T-helper 1 cell (primary cell): ENCODE results near the gene CTU2.

Experiments
- DNase-seq, 5 donors: peaks; one replicate each; pipeline ENCODE4 v3.0.0-alpha.2; 2012 to 2020

CTU2 gene

GRCh38 chr16:88730632-88731607 lies 24.6 kb downstream of the CTU2 start:
- DNase-seq: no peak

GRCh38 chr16:88731699-88732098 lies 25.4 kb downstream of the CTU2 start:
- DNase-seq: no peak

GRCh38 chr16:88732172-88732960 lies 26.1 kb downstream of the CTU2 start:
- DNase-seq: no peak

GRCh38 chr16:88732961-88733294 lies 26.6 kb downstream of the CTU2 start:
- no peak for DNase-seq

GRCh38 chr16:88733630-88734360 lies 27.5 kb downstream of the CTU2 start:
- no peak for DNase-seq

- no peak for DNase-seq
Observed at GRCh38 chr16:88734361-88734728, 28.0 kb downstream of the CTU2 start.

- DNase-seq: no peak
Observed at GRCh38 chr16:88735121-88735520, 28.8 kb downstream of the CTU2 start.

GRCh38 chr16:88735616-88736015 lies 29.3 kb downstream of the CTU2 start:
- DNase-seq: no peak

GRCh38 chr16:88736088-88736487 lies 29.8 kb downstream of the CTU2 start:
- no peak for DNase-seq

- DNase-seq: no peak
Observed at GRCh38 chr16:88736496-88736895, 30.2 kb downstream of the CTU2 start.

GRCh38 chr16:88737298-88738150 lies 31.2 kb downstream of the CTU2 start:
- DNase-seq: peak; percentile 51 to 81 (median 78)

GRCh38 chr16:88738151-88739084 lies 32.1 kb downstream of the CTU2 start:
- DNase-seq: no peak

GRCh38 chr16:88739139-88739976 lies 33.1 kb downstream of the CTU2 start:
- DNase-seq: no peak

- DNase-seq: no peak
Observed at GRCh38 chr16:88739977-88740726, 33.8 kb downstream of the CTU2 start.

- no peak for DNase-seq
Observed at GRCh38 chr16:88740727-88741055, 34.4 kb downstream of the CTU2 start.

- no peak for DNase-seq
Observed at GRCh38 chr16:88741368-88741767, 35.1 kb downstream of the CTU2 start.

GRCh38 chr16:88742896-88743605 lies 36.7 kb downstream of the CTU2 start:
- DNase-seq: no peak

- peak; percentile 53 to 75 (median 63) for DNase-seq
Observed at GRCh38 chr16:88743693-88744576, 37.6 kb downstream of the CTU2 start.
